H1 (cell line): Measurements from ENCODE around the gene SH3YL1. TPM values are rescaled to one million over a fixed set of nuclear protein-coding genes. Genes with fewer than 3 reads are reported as not detected.

Source experiments
- CTCF ChIA-PET: fragments of 300-600 bp; sonication (Branson Sonifier 250); formaldehyde crosslinking; loops from one replicate; lab custom pipeline; 2021; ENCODE audit not compliant: partially characterized antibody; lab: Charles Lee
- POLR2A ChIA-PET: fragments of 300-600 bp; sonication (Branson Sonifier 250); formaldehyde crosslinking; loops from one replicate; lab custom pipeline; 2021; ENCODE audit warnings: inconsistent platforms; ENCODE audit not compliant: partially characterized antibody; lab: Charles Lee
- DNase-seq, 2 experiments: peaks; one replicate each; pipeline versions ENCODE4 v3.0.0 to v3.0.0-alpha.2; 2010 to 2022; ENCODE audit warnings: low spot score in 2 of 2, low read depth in 1 of 2, mixed read lengths in 1 of 2
- FAIRE-seq: peaks from 2 replicates; lab custom pipeline; 2011; peaks lifted over from hg19 to GRCh38; lab: Jason Lieb, UNC
- H2AFZ ChIP-seq: 2 replicates; pipeline ENCODE4 v1.8.1; 2012; ENCODE audit warnings: low read length, inconsistent platforms
- H2AK5ac ChIP-seq: 2 replicates; pipeline ENCODE4 v1.6.1; 2013; ENCODE audit warnings: low read depth, low read length
- H2BK120ac ChIP-seq: replicated peaks from 2 replicates; pipeline ENCODE3; 2013; ENCODE audit warnings: low read depth, low read length, inconsistent platforms
- H2BK12ac ChIP-seq: 2 replicates; pipeline ENCODE4 v1.6.1; 2013; ENCODE audit warnings: low read depth, low read length
- H2BK15ac ChIP-seq: 2 replicates; pipeline ENCODE4 v1.6.1; 2013; ENCODE audit warnings: low read length
- H2BK20ac ChIP-seq: 2 replicates; pipeline ENCODE4 v1.6.1; 2013; ENCODE audit warnings: low read length
- H2BK5ac ChIP-seq: 2 replicates; pipeline ENCODE4 v1.6.1; 2013; ENCODE audit warnings: low read depth, low read length
- H3K14ac ChIP-seq: 2 replicates; pipeline ENCODE4 v1.6.1; 2013; ENCODE audit warnings: inconsistent platforms; ENCODE audit not compliant: insufficient read length
- H3K18ac ChIP-seq: 2 replicates; pipeline ENCODE4 v1.6.1; 2013; ENCODE audit warnings: low read length; ENCODE audit errors: extremely low read depth
- H3K23ac ChIP-seq: 2 replicates; pipeline ENCODE4 v1.6.1; 2013; ENCODE audit warnings: inconsistent platforms; ENCODE audit not compliant: insufficient read length
- H3K23me2 ChIP-seq: 2 replicates; pipeline ENCODE4 v1.6.1; 2013; ENCODE audit warnings: low read depth, low read length
- H3K27ac ChIP-seq: 2 replicates; pipeline ENCODE4 v1.6.1; 2011; ENCODE audit warnings: low read depth, low read length, inconsistent platforms
- H3K27me3 ChIP-seq, 4 experiments: replicated peaks in 1 of 4; 1 replicate in 1 of 4; 2 replicates in 3 of 4; pipeline versions ENCODE4 v1.6.1 to v1.8.1; 2011 to 2013; ENCODE audit warnings: low read length in 3 of 4, mild to moderate bottlenecking in 3 of 4, inconsistent platforms in 2 of 4, mixed read lengths in 2 of 4, moderate library complexity in 1 of 4; ENCODE audit not compliant: control insufficient read depth in 3 of 4, insufficient read depth in 3 of 4; ENCODE audit errors: extremely low read depth in 1 of 4
- H3K36me3 ChIP-seq, 4 experiments: 2 replicates each; pipeline versions ENCODE4 v1.6.1 to v1.8.1; 2011 to 2013; ENCODE audit warnings: mild to moderate bottlenecking in 4 of 4, low read length in 3 of 4, moderate library complexity in 2 of 4, control low read depth in 1 of 4, inconsistent platforms in 1 of 4; ENCODE audit not compliant: insufficient read depth in 4 of 4, control insufficient read depth in 2 of 4
- H3K4ac ChIP-seq: replicated peaks from 2 replicates; pipeline ENCODE3; 2013; ENCODE audit warnings: low read length, low read depth, mixed read lengths, inconsistent platforms; ENCODE audit not compliant: insufficient read length
- H3K4me1 ChIP-seq, 4 experiments: replicated peaks in 1 of 4; 1 replicate in 1 of 4; 2 replicates in 3 of 4; pipeline versions ENCODE4 v1.6.1 to v1.8.1; 2011 to 2013; ENCODE audit warnings: low read length in 3 of 4, inconsistent platforms in 2 of 4, mixed read lengths in 1 of 4; ENCODE audit not compliant: insufficient read depth in 4 of 4, control insufficient read depth in 3 of 4
- H3K4me2 ChIP-seq, 2 experiments: 2 replicates each; pipeline versions ENCODE4 v1.6.1 to v1.8.1; 2011 to 2013; ENCODE audit warnings: low read depth in 2 of 2, low read length in 2 of 2, control low read depth in 1 of 2, inconsistent platforms in 1 of 2, mild to moderate bottlenecking in 1 of 2; ENCODE audit not compliant: insufficient read depth in 1 of 2
- H3K4me3 ChIP-seq, 4 experiments: fragments of 200-600, 300-600 bp in 1 of 4; sonication (generic), shearing (Covaris generic), sonication (Bioruptor Twin) in 1 of 4; 2 replicates each; pipeline versions ENCODE4 v1.5.1 to v1.8.1; 2011 to 2016; ENCODE audit warnings: low read length in 4 of 4, low read depth in 3 of 4, control low read depth in 2 of 4, inconsistent platforms in 2 of 4, mild to moderate bottlenecking in 2 of 4, mixed read lengths in 1 of 4, moderate library complexity in 1 of 4; ENCODE audit not compliant: insufficient read depth in 2 of 4; ENCODE audit errors: extremely low read depth in 1 of 4
- H3K56ac ChIP-seq: replicated peaks from 2 replicates; pipeline ENCODE3; 2013; ENCODE audit warnings: low read depth, mild to moderate bottlenecking, mixed read lengths, low read length, inconsistent platforms; ENCODE audit not compliant: insufficient read length
- H3K79me1 ChIP-seq: 2 replicates; pipeline ENCODE4 v1.6.1; 2013; ENCODE audit warnings: low read depth, low read length, control low read depth
- H3K79me2 ChIP-seq, 2 experiments: 2 replicates each; pipeline versions ENCODE4 v1.6.1 to v1.8.1; 2012 to 2013; ENCODE audit warnings: low read length in 2 of 2, mild to moderate bottlenecking in 2 of 2, inconsistent platforms in 1 of 2; ENCODE audit not compliant: insufficient read depth in 2 of 2, control insufficient read depth in 1 of 2
- H3K9ac ChIP-seq, 4 experiments: replicated peaks in 1 of 4; 1 replicate in 1 of 4; 2 replicates in 3 of 4; pipeline versions ENCODE4 v1.6.1 to v1.8.1; 2011 to 2013; ENCODE audit warnings: low read depth in 3 of 4, low read length in 3 of 4, control low read depth in 2 of 4, mild to moderate bottlenecking in 2 of 4, moderate library complexity in 2 of 4, inconsistent platforms in 1 of 4; ENCODE audit errors: extremely low read depth in 1 of 4
- H3K9me3 ChIP-seq, 2 experiments: 2 replicates each; pipeline versions ENCODE4 v1.6.1 to v1.8.1; 2012 to 2013; ENCODE audit warnings: mild to moderate bottlenecking in 2 of 2, moderate library complexity in 2 of 2, control low read depth in 1 of 2, inconsistent platforms in 1 of 2, low read depth in 1 of 2, low read length in 1 of 2, mixed read lengths in 1 of 2; ENCODE audit not compliant: insufficient read depth in 2 of 2
- H4K20me1 ChIP-seq, 2 experiments: replicated peaks in 1 of 2; 2 replicates each; pipeline versions ENCODE3 to v1.8.1; 2011 to 2013; ENCODE audit warnings: inconsistent platforms in 2 of 2, low read length in 2 of 2, mild to moderate bottlenecking in 1 of 2; ENCODE audit not compliant: insufficient read depth in 2 of 2, control insufficient read depth in 1 of 2
- H4K5ac ChIP-seq: 2 replicates; pipeline ENCODE4 v1.6.1; 2013; ENCODE audit warnings: low read length, low read depth, mixed read lengths, inconsistent platforms; ENCODE audit not compliant: insufficient read length
- H4K8ac ChIP-seq: 2 replicates; pipeline ENCODE4 v1.8.0; 2013; ENCODE audit warnings: mild to moderate bottlenecking, moderate library complexity, low read length, inconsistent platforms; ENCODE audit not compliant: insufficient read depth; ENCODE audit errors: extremely low read depth
- H4K91ac ChIP-seq: replicated peaks from 2 replicates; pipeline ENCODE3; 2013; ENCODE audit warnings: low read length, mixed read lengths, inconsistent platforms; ENCODE audit not compliant: insufficient read length
- ASH2L ChIP-seq: fragments of 200-600, 300-600 bp; sonication (generic); IDR thresholded peaks from one replicate; pipeline ENCODE4 v1.7.1; 2017; ENCODE audit warnings: low read length
- BCL11A ChIP-seq, 2 experiments: IDR thresholded peaks; one replicate each; pipeline ENCODE4 v1.6.1; 2011; ENCODE audit warnings: low read depth in 2 of 2, low read length in 2 of 2, mild to moderate bottlenecking in 2 of 2
- CBX8 ChIP-seq: fragments of 300-800, 300-1000 bp; sonication (generic); IDR thresholded peaks from 2 replicates; pipeline ENCODE4 v1.7.1; 2016; ENCODE audit warnings: low read depth, low read length, borderline replicate concordance
- JUN ChIP-seq: IDR thresholded peaks from 2 replicates; pipeline ENCODE4 v1.6.1; 2011; ENCODE audit warnings: low read depth, mild to moderate bottlenecking, improper control_type of control experiment, low read length
- PHF8 ChIP-seq: fragments of 200-600 bp; sonication (generic); conservative IDR thresholded peaks from 2 replicates; pipeline ENCODE4 v1.7.1; 2012; ENCODE audit warnings: low read depth, mild to moderate bottlenecking, inconsistent platforms, low read length, moderate library complexity
- SIN3A ChIP-seq, 2 experiments: IDR thresholded peaks in 1 of 2; conservative IDR thresholded peaks in 1 of 2; 2 replicates each; pipeline ENCODE4 v1.6.1; 2011 to 2012; ENCODE audit warnings: low read length in 2 of 2, improper control_type of control experiment in 1 of 2, low read depth in 1 of 2, mild to moderate bottlenecking in 1 of 2
- TCF12 ChIP-seq: IDR thresholded peaks from 2 replicates; pipeline ENCODE4 v1.6.1; 2011; ENCODE audit warnings: low read depth, mild to moderate bottlenecking, low read length
- TEAD4 ChIP-seq: IDR thresholded peaks from 2 replicates; pipeline ENCODE4 v1.6.1; 2012; ENCODE audit warnings: low read depth, low read length, inconsistent platforms, mixed read lengths
- YY1 ChIP-seq: IDR thresholded peaks from 2 replicates; pipeline ENCODE4 v1.6.1; 2011; ENCODE audit warnings: low read depth, mild to moderate bottlenecking, low read length
- ZNF274 ChIP-seq: IDR thresholded peaks from 2 replicates; pipeline ENCODE4 v1.7.0; 2012; ENCODE audit warnings: low read length, borderline replicate concordance; ENCODE audit errors: extremely low read depth
- WGBS, 2 experiments: shearing (Covaris generic) in 1 of 2; methylation state at CpG; one replicate each; pipeline versions ENCODE4 v1.1.6 to v1.1.7; 2013 to 2015; ENCODE audit warnings: low lambda C conversion rate in 2 of 2, mixed read lengths in 2 of 2, inconsistent platforms in 1 of 2, low coverage in 1 of 2, missing lambda C conversion rate in 1 of 2; ENCODE audit not compliant: insufficient replicate concordance in 2 of 2, insufficient coverage in 1 of 2, insufficient read length in 1 of 2; ENCODE audit errors: extremely low coverage in 1 of 2, missing lambda C conversion rate in 1 of 2; 5-methylcytosine and 5-hydroxymethylcytosine counted together
- polyA plus RNA-seq, 7 experiments: library from polyadenylated mRNA; depleted of rRNA in 3 of 7; stranded (reverse) in 5 of 7; unstranded in 2 of 7; fragments of >200 nt in 5 of 7; fragments of 200-250 nt in 2 of 7; gene quantifications; 1 replicate in 5 of 7; 2 replicates in 1 of 7; 4 replicates in 1 of 7; pipeline versions ENCODE4 v1.2.1 to v1.2.3, GENCODE V29; 2011 to 2013; ENCODE audit warnings: missing spikeins in 2 of 7, mixed read lengths in 2 of 7
- total RNA-seq: library from RNA; stranded (reverse); fragmentation: NEBNext Ultra II Directional; extraction: Animal tissue kit (Norgen Biotek cat#: 25700); gene quantifications from 2 replicates; pipeline ENCODE4 v1.2.1, GENCODE V29; 2021
- TF ChIP-seq, protein P1 (sequence below): IDR thresholded peaks from 2 replicates; pipeline ENCODE4 v1.6.1; 2011; ENCODE audit warnings: low read length, improper control_type of control experiment
- TF ChIP-seq, protein P2 (sequence below): IDR thresholded peaks from 2 replicates; pipeline ENCODE4 v1.6.1; 2012; ENCODE audit warnings: inconsistent platforms

Gene SH3YL1
- total and polyA plus RNA-seq, 2 of the 8 experiments (the other 6 are each of a cell fraction or from before 2014, with no cell fraction given): 13.6 to 37.2 TPM

- no peak overlapping the region for H4K8ac ChIP-seq
- 84% methylated on average over 1 of the region's 1 CpG; no CpG with 5 or more reads in 1 of the 2 experiments for WGBS, 2 experiments
- CTCF ChIA-PET: interaction anchor here (0.8 to 1.2 kb wide), 4 partner anchors 26 to 113 kb away, joined by 3 to 5 read pairs (median 4); no protein-coding TSS in a partner anchor
- TF ChIP-seq SIN3A (conservative IDR thresholded peaks at IDR 0.05 in 1 of 2, IDR thresholded peaks at IDR 0.05 in 1 of 2; ENCODE audit: low read depth in 1 of 2, low read length in 2 of 2) (no peak), TEAD4 (no peak), ZNF274 (no peak), TCF12 (no peak), YY1 (no peak), PHF8 (no peak), JUN (no peak), ASH2L (no peak), CBX8 (no peak), BCL11A (IDR thresholded peaks at IDR 0.05; ENCODE audit: low read depth in 2 of 2, low read length in 2 of 2) (no peak)
- TF ChIP-seq, protein P1, sequence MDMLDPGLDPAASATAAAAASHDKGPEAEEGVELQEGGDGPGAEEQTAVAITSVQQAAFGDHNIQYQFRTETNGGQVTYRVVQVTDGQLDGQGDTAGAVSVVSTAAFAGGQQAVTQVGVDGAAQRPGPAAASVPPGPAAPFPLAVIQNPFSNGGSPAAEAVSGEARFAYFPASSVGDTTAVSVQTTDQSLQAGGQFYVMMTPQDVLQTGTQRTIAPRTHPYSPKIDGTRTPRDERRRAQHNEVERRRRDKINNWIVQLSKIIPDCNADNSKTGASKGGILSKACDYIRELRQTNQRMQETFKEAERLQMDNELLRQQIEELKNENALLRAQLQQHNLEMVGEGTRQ: no peak
- TF ChIP-seq, protein P2, sequence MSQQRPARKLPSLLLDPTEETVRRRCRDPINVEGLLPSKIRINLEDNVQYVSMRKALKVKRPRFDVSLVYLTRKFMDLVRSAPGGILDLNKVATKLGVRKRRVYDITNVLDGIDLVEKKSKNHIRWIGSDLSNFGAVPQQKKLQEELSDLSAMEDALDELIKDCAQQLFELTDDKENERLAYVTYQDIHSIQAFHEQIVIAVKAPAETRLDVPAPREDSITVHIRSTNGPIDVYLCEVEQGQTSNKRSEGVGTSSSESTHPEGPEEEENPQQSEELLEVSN: no peak
These were observed 86.9 kb downstream of the SH3YL1 start for GRCh38 chr2:176917-177316.

More at GRCh38 chr2:176917-177316, 86.9 kb downstream of the SH3YL1 start:
- Histone ChIP-seq H3K56ac (no peak overlapping the region), H3K23ac (no peak overlapping the region), H3K9ac (no peak overlapping the region), H2BK120ac (no peak overlapping the region), H2AFZ (no peak overlapping the region), H3K9me3 (peaks cover 8 to 10% of the 10 kb centered on the region in 2 experiments; a peak in 2 of 4 replicates), H2BK20ac (no peak overlapping the region), H2BK5ac (no peak overlapping the region), H2AK5ac (no peak overlapping the region), H3K18ac (no peak overlapping the region), H3K4me2 (no peak overlapping the region), H3K36me3 (no peaks in the 10 kb centered on the region; a peak in 1 of 8 replicates), H3K27me3 (no peaks in the 10 kb centered on the region), H3K23me2 (no peaks in the 10 kb centered on the region), H3K27ac (no peak overlapping the region), H4K5ac (no peak overlapping the region), H4K91ac (no peak overlapping the region), H3K79me1 (no peaks in the 10 kb centered on the region), H3K4me1 (no peaks in the 10 kb centered on the region), H3K14ac (no peak overlapping the region), H3K4me3 (no peak overlapping the region), H3K79me2 (no peaks in the 10 kb centered on the region), H2BK15ac (no peak overlapping the region), H2BK12ac (no peak overlapping the region), H4K20me1 (no peaks in the 10 kb centered on the region), H3K4ac (no peak overlapping the region)
- POLR2A ChIA-PET: no interaction called here
- no peak for DNase-seq
- no peak for FAIRE-seq
